Measurements from ENCODE around the gene CCDC39. TPM values are rescaled to one million over a fixed set of nuclear protein-coding genes. Genes with fewer than 3 reads are reported as not detected.

CCDC39 gene
- total RNA-seq, 1 donor from 2014 or later: not detected

DNA sequence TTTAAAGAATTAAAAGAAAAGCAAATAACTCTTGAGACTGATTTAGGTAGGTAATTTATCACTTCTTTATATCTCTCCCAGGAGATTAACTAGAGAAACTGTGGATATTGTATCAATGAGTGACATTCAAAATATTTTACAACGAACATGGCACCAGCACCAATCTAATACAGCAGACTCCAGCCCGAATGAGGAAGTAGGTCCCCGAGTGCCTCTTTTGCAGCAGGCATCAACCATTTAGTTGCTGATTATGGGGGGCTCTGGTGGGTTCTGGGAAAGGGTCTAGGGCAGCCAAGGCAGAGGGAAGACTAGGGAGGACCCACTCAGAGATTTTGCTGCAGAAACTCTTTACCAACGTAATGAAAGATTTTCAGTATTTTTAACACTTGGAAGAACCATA lies 109.1 kb downstream of the CCDC39 start:
- H3K36me3 ChIP-seq (ENCODE audit: control insufficient read depth, insufficient read depth, low read length): no peaks in the 10 kb centered on the region
- H3K4me3 ChIP-seq (ENCODE audit: low read depth, low read length): no peak overlapping the region
- TF ChIP-seq, protein P1, sequence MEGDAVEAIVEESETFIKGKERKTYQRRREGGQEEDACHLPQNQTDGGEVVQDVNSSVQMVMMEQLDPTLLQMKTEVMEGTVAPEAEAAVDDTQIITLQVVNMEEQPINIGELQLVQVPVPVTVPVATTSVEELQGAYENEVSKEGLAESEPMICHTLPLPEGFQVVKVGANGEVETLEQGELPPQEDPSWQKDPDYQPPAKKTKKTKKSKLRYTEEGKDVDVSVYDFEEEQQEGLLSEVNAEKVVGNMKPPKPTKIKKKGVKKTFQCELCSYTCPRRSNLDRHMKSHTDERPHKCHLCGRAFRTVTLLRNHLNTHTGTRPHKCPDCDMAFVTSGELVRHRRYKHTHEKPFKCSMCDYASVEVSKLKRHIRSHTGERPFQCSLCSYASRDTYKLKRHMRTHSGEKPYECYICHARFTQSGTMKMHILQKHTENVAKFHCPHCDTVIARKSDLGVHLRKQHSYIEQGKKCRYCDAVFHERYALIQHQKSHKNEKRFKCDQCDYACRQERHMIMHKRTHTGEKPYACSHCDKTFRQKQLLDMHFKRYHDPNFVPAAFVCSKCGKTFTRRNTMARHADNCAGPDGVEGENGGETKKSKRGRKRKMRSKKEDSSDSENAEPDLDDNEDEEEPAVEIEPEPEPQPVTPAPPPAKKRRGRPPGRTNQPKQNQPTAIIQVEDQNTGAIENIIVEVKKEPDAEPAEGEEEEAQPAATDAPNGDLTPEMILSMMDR (IDR thresholded peaks at IDR 0.05; ENCODE audit: insufficient read depth, low read length, severe bottlenecking): no peak
- DNase-seq (ENCODE audit: low read depth) (no peak), FAIRE-seq (no peak)
- no peaks in the 10 kb centered on the region for H3K27me3 ChIP-seq (ENCODE audit: control insufficient read depth, insufficient read depth, low read length)

DNA sequence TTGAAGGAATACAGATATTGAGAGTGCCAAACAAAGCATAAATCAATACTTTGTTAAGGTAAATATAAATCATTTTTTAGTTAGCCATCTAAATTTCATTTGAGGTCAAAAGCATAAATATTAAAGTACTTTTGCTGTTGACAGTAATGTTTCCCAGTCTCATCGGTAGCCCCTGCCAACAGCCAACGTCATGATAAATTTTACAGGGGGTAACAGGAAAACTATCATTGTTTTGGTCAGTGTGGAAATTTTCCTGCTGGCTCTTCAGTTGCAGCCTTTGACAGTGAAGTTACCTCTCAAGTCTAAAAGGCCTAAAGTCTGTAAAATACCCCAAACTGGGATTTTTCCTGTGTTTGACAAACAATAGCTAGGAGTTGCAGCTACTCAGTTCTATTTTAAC lies 114.6 kb downstream of the CCDC39 start:
- FAIRE-seq (no peak), DNase-seq (ENCODE audit: low read depth) (no peak)
- TF ChIP-seq, protein P1 (IDR thresholded peaks at IDR 0.05; ENCODE audit: insufficient read depth, low read length, severe bottlenecking): no peak
- H3K4me3 ChIP-seq (ENCODE audit: low read depth, low read length): no peak overlapping the region
- H3K36me3 ChIP-seq (ENCODE audit: control insufficient read depth, insufficient read depth, low read length): no peaks in the 10 kb centered on the region
- no peaks in the 10 kb centered on the region for H3K27me3 ChIP-seq (ENCODE audit: control insufficient read depth, insufficient read depth, low read length)

Other genes with a start within 250 kb of the CCDC39 start
- gene TTC14, start 77.3 kb downstream of the CCDC39 start, total RNA-seq: 16.9 and 22.9 TPM in 2 replicates
- gene FXR1, start 233.2 kb upstream of the CCDC39 start, total RNA-seq: 112 and 144 TPM in 2 replicates

Measured in bronchial epithelial cell (primary cell).